ENCODE results near the gene MYO15A.

Gene MYO15A

GRCh38 chr17:18087610-18088491 lies 20.7 kb upstream of the MYO15A start, which contains the start of gene DRG2:
TSS of gene DRG2 (plus strand) at chr17:18087948. CDS start at chr17:18088024, 76 bp downstream.
- TF ChIP-seq POLR2A (IDR thresholded peaks at IDR 0.05; ENCODE audit: low read depth, low read length), result peak; percentile 91
- FAIRE-seq (no peak), DNase-seq (ENCODE audit: insufficient read length, low spot score) (peak; percentile 99)

DNA sequence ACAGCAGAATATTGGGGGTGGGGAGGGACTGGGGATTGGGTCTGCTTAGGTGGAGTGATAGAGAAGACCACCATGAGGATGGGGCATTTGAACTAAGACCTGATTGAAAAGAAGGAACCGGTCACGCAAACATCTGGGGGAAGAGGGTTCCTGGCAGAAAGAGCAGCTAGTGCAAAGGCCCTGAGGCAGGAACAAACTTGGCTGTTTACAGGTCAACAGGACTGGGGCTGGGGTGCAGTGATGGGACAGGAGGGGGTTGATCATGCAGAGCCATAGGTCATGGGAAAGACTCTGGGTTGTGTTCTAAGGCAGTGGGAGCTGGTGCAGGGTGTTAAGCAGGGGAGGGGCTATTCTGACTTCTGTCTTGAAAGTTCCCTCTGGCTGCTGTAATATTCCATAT lies 18.9 kb upstream of the MYO15A start:
- DNase-seq (ENCODE audit: insufficient read length, low spot score), result no peak
- no peak for FAIRE-seq
- no peak for TF ChIP-seq POLR2A (IDR thresholded peaks at IDR 0.05; ENCODE audit: low read depth, low read length)

- no peak for FAIRE-seq
- peak; percentile 72 for DNase-seq (ENCODE audit: insufficient read length, low spot score)
- no peak for TF ChIP-seq POLR2A (IDR thresholded peaks at IDR 0.05; ENCODE audit: low read depth, low read length)
Observed at GRCh38 chr17:18093616-18094408, 14.7 kb upstream of the MYO15A start.

DNA sequence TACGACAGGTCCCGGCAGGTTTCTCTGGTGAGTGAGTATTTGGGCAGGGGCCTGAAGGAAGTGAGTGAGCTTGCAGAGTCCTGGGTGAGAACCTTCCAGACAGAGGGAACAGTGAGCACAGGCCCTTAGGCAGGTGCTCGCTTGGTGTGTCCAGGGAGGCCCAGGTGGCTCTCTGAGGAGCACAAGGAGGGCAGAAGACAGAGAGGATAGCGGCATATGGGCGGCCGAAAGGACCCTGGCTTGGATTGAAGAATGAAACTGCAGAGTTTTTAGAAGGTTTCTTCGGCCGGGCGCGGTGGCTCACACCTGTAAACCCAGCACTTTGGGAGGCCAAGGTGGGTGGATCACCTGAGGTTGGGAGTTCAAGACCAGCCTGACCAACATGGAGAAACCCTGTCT lies 14.1 kb upstream of the MYO15A start:
- TF ChIP-seq POLR2A (IDR thresholded peaks at IDR 0.05; ENCODE audit: low read depth, low read length), result no peak
- no peak for FAIRE-seq
- DNase-seq (ENCODE audit: insufficient read length, low spot score), result no peak

DNA sequence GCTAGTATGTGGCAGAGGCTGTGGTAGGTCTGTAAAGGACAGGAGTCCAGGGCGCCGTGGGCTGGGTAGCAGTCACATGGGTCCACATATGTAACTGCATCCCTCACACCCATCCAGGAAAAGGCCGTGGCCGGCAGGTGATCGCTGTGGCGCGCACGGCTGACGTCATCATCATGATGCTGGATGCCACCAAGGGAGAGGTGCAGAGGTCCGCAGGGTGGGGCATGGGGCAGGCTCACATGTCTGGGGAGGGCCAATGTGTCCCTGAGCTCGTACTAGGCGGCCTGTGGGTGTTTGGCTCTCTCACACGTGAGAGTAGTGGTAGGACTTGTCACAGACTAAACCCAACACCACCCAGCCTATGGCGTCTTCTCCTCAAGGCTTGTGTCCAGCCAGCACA lies 9.0 kb upstream of the MYO15A start:
- DNase-seq (ENCODE audit: insufficient read length, low spot score) (no peak), FAIRE-seq (no peak)
- no peak for TF ChIP-seq POLR2A (IDR thresholded peaks at IDR 0.05; ENCODE audit: low read depth, low read length)

DNA sequence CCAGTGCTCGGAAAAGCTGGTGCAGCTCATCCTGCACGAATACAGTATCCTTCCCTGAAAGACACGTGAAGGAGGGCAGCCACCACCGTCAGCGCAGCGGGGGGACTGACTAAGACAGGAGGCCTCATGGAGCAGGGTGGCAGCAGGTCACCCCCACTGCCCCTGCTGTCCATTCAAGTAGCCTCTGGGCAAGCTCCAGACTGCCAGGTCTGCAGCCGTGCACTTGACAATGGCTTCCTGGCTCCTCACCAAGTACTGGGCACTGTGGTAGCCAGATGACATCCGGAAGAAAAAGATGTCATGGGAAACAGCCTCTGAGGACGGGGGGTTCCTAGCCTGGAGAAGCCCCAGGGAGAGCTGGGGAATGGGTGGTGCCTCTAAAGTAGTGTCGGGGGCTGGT lies 7.9 kb upstream of the MYO15A start:
- FAIRE-seq, result no peak
- DNase-seq (ENCODE audit: insufficient read length, low spot score), result no peak
- TF ChIP-seq POLR2A (IDR thresholded peaks at IDR 0.05; ENCODE audit: low read depth, low read length), result no peak

GRCh38 chr17:18101828-18102227 lies 6.7 kb upstream of the MYO15A start:
- no peak for FAIRE-seq
- DNase-seq (ENCODE audit: insufficient read length, low spot score), result no peak
- TF ChIP-seq POLR2A (IDR thresholded peaks at IDR 0.05; ENCODE audit: low read depth, low read length), result no peak

GRCh38 chr17:18102640-18103039 lies 5.9 kb upstream of the MYO15A start:
- no peak for TF ChIP-seq POLR2A (IDR thresholded peaks at IDR 0.05; ENCODE audit: low read depth, low read length)
- FAIRE-seq (no peak), DNase-seq (ENCODE audit: insufficient read length, low spot score) (no peak)

DNA sequence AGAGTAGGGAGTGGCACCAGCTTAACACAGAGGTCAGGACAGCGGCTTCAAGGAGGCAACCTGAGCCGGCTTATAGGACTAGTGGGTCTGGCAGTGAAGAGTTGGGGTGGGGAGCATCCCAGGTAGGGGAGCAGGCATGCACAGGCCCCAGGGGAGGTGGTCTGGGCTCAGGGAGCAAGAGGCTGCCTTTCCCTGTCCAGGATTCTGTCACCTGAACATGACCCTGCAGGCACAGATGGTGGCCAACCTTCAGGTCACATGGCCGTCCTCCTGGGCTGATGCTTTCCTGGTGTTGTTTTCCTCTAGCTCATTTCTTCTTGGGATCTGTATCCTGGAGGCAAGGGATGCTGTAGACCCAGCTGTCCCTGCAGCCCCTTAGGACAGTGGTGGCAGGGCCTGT lies 3.5 kb upstream of the MYO15A start:
- TF ChIP-seq POLR2A (IDR thresholded peaks at IDR 0.05; ENCODE audit: low read depth, low read length), result no peak
- DNase-seq (ENCODE audit: insufficient read length, low spot score) (no peak), FAIRE-seq (no peak)

GRCh38 chr17:18105595-18105994 lies 3.0 kb upstream of the MYO15A start:
- FAIRE-seq (no peak), DNase-seq (ENCODE audit: insufficient read length, low spot score) (no peak)
- no peak for TF ChIP-seq POLR2A (IDR thresholded peaks at IDR 0.05; ENCODE audit: low read depth, low read length)

GRCh38 chr17:18106211-18106610 lies 2.3 kb upstream of the MYO15A start:
- DNase-seq (ENCODE audit: insufficient read length, low spot score) (no peak), FAIRE-seq (no peak)
- TF ChIP-seq POLR2A (IDR thresholded peaks at IDR 0.05; ENCODE audit: low read depth, low read length), result no peak

DNA sequence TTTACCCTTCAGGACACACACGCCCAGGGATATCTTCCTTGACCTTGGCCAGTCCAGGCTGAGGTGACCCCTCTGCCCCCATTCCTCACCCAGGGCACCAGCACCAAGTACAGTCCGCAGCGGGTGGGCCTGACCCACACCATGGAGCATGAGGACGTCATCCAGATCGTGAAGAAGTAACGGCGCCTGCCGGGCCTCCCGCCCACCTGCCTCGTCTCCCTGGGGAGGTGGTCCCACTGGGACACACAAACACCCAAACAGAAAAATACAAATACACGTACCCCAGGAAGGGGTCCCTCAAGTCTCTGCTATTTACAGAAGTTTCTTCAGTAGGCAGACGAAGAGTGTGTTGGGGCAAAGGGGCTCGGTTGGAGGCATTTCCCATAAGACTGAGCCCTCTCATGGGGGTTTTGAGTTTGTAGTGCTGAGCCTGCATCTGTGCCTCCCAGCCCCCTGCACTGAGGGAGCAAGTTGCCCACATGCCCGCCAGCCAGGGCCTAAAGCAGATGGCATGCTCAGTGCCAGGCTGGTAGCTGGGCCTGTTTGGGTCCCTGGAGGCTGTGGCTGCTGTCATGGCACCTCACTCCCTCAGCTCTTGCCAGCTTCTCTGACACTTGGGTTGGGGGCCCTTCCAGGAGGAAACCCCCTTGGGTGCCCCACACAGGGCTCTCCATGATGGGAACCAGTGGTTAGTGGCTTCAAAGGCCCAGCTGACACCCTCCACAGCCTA lies 1.3 kb upstream of the MYO15A start:
- FAIRE-seq, result no peak
- DNase-seq (ENCODE audit: insufficient read length, low spot score), result no peak
- no peak for TF ChIP-seq POLR2A (IDR thresholded peaks at IDR 0.05; ENCODE audit: low read depth, low read length)

GRCh38 chr17:18107971-18108370 lies 585 bp upstream of the MYO15A start:
- FAIRE-seq (no peak), DNase-seq (ENCODE audit: insufficient read length, low spot score) (no peak)
- no peak for TF ChIP-seq POLR2A (IDR thresholded peaks at IDR 0.05; ENCODE audit: low read depth, low read length)

- FAIRE-seq (no peak), DNase-seq (ENCODE audit: insufficient read length, low spot score) (no peak)
- no peak for TF ChIP-seq POLR2A (IDR thresholded peaks at IDR 0.05; ENCODE audit: low read depth, low read length)
Observed at GRCh38 chr17:18109935-18110485, 1.5 kb downstream of the MYO15A start.
